NCI-H2196 treated with DMSO at 0.1 percent for 48 hours (cell line): ENCODE results near the gene ANKRD55.
"Not testable (repeated sequence)": the region's sequence is repeated elsewhere in the genome, so short reads cannot be mapped to it uniquely, and the experiment has no call there.

ENCODE experiments used
- DNase-seq: peaks from one replicate; lab custom pipeline; 2025; ENCODE audit not compliant: unreplicated experiment; lab: John Stamatoyannopoulos, UW

ANKRD55 gene

DNA sequence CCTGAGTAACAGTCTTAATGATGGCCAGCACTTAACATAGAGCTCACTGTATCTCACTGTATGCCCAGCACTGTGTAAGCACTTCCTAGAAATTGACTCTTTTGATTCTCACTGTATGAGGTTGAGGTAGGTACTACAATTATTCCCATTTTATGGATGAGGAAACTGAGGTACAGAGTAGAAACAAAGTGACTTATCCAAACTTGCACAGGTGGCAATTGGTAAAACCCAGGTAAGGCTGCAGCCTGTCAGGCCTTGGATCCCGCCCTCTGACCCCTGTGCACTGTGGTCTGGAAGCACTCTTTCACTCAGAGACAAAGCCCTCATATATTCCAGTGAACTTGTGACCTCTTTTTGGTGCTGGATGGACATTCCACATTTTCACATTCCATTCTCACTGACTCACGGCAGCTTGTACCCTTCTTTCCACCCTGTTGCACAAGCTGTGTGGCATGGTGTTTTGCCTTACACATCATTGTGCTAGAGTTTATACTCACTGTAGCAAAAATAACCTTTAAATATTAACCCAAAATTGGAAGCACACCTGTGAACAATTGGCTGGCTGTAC, 21.7 kb downstream of the ANKRD55 start:
- no peak for DNase-seq

DNA sequence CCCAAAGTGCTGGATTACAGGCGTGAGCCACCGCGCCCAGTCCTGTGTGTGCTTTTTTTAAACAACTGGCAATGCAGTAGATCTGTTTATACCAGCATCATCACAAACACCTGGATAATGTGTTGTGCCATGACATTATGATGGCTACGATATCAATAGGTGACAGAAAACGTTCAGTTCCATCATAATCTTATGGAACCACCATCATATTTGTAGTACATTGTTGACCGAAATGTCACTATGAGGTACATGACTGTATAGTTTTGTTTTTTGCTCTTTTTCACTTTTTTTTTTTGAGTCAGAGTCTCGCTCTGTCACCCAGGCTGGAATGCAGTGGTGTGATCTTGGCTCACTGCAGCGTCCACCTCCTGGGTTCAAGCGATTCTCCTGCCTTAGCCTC, 24.4 kb downstream of the ANKRD55 start:
- DNase-seq: no peak

DNA sequence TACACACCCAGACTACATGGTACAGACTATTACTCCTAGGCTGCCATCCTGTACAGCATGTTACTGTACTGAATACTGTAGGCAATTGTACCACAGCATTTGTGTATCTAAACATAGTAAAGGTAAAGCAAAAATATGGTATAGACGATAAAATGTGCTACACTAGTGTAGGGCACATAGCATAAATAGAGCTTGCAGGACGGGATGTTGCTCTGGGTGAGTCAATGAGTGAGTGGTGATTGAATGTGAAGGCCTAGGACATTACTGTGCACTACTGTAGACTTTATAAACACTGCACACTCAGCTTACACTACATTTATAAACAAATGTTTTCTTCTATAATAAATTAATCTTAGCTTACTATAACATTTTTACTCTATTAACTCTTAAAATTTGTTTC, 25.6 kb downstream of the ANKRD55 start:
- DNase-seq: no peak

DNA sequence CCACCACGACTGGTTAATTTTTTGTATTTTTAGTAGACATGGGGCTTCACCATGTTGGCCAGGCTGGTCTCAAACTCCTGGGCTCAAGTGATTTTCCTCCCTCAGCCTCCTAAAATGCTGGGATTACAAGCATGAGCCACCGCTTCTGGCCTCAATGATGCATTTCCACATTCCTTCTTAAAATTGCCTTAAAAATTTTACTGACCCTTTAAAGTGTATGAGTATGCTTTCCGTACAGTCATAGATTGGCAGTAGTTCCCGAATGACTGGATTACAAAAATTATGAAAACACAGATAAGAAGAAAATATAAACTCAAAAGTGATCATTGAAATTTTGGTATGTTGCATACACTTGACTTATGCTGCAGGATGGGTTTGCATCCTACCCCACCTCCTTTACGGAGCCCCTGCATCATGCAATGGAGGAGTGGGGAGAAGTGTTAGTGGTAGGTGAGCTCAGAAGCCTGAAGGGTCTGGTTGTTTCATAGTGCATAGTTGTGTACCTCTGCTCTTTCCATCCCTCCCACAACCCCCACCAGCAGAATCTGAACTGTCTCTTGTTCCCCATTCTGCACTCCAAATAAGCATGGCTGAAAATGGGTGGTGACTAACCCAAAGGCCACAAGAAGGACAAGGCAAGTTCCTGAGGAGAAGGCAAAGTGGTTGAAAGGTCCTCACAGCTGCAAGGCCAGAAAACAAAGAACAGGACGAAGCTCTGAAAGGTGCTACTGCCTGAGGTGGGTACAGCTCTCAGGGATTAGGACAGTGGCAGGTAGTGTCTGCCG, 26.8 kb downstream of the ANKRD55 start:
- no peak for DNase-seq

DNA sequence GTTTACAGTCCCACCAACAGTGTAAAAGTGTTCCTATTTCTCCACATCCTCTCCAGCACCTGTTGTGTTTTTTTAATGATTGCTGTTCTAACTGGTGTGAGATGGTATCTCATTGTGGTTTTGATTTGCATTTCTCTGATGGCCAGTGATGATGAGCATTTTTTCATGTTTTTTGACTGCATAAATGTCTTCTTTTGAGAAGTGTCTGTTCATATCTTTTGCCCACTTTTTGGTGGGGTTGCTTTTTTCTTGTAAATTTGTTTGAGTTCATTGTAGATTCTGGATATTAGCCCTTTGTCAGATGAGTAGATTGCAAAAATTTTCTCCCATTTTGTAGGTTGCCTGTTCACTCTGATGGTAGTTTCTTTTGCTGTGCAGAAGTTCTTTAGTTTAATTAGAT, 29.2 kb downstream of the ANKRD55 start:
- DNase-seq: not testable (repeated sequence)

DNA sequence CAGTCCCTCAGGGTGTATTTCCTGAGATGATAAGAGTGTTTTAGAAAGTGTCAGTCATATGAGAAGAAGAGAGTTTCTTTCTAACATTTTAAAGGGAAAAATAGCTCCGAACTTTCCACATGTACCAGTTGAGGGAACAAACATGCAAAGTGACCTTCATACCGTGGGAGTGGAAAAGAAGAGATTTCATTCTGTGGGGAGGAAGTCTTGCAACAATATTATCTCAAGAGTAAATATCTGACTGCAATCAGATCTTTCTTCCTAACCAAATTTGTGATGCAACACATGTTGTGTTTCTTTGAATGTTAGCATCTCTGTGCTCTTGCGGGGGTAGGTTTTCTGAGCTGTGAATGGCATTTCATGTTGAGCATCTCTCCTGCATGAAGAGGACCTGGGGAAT, 30.6 kb downstream of the ANKRD55 start:
- no peak for DNase-seq

DNA sequence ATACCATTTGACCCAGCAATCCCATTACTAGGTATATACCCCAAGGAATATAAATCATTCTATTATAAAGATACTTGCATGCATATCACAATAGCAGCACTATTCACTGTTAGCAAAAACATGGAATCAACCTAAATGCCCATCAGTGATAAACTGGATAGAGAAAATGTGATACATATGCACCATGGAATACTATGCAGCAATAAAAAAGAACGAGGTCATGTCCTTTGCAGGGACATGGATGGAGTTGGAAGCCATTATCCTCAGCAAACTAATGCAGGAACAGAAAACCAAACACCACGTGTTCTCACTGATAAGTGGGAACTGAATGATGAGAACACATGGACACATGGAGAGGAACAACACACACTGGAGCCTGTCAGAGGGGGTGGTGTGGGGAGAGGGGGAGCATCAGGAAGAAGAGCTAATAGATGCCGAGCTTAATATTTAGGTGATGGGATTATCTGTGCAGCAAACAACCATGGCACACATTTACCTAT, 31.3 kb downstream of the ANKRD55 start:
- not testable (repeated sequence) for DNase-seq

DNA sequence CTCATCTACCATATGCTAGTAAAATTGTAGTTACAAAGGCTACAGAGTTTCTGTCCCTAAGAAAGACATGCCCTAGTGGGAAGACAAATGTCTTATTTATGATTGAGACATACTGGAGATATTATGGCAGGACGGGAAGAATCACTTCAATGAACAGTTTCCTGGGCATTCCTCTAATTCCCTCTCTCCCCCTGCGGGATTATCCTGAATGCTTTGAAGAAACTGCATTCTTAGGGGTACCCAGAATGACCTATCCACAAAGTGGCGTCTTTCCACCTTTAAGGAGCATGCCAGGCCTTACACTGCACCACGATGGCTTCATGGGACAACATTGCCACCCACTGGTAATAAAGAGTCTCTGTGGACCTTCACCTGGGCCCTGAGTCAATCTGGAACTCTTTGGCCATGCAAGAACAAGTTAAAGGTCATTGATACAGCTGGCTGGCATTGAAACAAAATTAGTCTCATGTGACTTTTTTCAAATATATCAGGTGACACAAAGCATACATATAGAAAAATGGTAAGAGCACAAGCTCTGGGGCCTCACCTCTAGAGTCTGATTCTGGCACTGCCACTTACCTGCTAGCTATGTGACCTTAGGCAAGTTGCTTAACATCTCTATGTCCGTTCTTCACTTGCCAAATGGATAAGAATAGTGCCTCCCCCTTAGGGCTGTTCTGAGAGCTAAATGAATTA, 32.0 kb downstream of the ANKRD55 start:
- DNase-seq: peak; percentile 32

DNA sequence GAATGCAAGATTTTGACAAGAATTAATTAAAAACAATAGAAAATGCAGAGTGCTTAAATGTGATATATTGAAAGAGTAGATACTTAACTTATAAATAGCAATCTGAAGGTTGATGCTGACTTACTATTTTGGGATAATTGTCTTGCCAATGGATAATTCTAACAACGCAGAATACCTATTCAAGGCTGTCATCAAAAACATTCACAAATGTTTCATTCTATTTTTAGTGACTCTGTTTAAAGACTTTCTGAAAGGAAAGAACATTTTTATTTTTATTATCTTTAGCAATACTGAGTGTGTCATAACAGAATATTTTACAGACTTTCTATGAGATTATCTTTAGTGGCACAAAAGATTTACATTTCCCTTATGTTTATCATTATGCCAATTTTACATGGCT, 38.1 kb downstream of the ANKRD55 start:
- no peak for DNase-seq

DNA sequence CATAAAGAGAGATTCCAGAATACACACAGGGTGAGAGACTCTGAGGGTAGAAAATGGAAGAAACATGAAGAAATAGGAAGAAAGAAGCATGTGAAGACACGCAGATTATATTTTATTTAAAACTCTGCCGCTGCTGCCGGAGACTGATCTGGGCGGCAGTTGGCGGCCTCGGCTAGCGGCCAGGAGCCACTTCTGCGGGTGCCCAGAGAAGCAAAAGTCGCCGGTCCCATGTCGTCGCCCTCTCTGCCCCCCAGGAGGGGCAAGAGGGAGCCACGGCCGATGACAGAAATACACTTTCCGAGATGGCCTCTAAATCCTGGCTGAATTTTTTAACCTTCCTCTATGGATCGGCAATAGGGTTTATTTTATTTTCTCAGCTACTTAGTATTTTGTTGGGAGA, 40.9 kb downstream of the ANKRD55 start:
- no peak for DNase-seq

DNA sequence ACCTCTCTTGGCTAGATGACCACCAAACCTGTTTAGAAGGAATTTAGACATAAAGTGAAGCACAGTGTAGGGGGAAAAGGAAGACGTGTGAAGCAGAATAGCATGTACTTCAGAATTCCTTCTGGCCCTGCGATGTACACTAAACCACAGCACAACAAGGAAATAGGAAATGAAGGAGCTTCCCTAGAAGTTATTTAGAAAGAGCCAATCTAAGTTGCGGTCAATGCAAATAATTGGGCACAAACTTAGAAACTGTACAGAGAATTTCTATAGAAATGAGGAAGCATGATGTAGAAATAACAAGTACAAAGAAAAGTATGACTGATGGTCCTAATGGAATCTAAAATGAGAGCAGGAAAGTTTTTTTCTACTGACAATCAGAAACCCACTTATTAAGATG, 41.5 kb downstream of the ANKRD55 start:
- DNase-seq: no peak

DNA sequence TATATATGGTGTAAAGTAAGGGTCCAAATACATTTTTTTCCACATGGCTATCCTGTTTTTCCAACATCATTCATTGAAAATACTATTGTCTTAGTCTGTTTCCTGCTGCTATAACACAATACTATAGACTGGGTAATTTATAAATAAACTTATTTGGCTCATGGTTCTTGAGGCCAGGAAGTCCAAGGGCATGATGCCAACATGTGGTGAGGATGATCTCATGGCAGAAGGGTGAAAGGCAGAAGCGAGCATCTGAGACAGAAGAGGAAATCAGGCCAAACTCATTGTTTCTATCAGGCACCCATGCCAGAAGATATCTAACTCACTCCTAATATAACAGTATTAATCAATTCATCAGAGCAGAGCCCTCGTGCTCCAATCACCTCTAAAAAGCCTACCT, 42.6 kb downstream of the ANKRD55 start:
- peak; percentile 6 for DNase-seq

DNA sequence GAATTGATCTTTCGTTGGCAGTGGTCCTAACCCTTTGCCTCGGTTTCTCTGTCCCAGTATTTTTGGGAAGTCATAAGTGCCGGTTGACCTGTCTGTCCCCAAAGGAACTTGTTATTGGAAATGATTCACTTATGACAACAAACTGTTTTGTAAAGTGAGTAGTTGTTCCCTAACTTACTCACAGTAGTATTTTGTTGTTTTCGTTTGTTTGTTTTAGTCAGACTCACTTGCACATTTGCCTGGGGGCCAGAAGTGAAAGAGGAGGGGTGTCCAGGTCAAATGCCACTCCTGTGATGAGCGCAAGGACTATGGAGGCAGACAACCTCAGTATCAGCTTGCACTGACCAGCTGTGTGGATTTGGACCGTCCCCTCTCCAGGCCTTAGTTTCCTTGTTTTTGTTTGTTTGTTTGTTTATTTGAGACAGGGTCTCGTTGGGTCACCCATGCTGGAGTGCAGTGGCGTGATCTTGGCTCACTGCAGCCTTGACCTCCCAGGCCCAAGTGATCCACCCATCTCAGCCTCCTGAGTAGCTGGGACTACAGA, 47.3 kb downstream of the ANKRD55 start:
- no peak for DNase-seq

DNA sequence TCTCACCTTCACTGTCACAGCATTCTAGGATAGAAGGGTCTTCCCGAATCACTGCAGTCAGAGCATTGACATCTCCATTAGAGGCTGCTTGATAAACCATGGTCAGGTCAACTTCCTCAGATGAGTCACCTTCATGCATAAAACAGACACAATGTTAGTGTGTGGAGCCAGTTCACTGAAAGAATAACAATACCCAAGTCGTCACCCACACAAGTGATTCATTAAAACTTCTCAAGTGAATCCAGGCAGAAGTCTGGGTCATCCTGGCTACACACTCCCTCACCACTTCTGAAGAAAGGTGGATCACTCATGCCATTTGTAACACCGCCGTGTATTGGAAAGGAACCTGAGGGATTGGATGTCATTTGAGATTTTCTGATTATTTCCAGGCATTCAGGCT, 49.6 kb downstream of the ANKRD55 start:
- DNase-seq: no peak

DNA sequence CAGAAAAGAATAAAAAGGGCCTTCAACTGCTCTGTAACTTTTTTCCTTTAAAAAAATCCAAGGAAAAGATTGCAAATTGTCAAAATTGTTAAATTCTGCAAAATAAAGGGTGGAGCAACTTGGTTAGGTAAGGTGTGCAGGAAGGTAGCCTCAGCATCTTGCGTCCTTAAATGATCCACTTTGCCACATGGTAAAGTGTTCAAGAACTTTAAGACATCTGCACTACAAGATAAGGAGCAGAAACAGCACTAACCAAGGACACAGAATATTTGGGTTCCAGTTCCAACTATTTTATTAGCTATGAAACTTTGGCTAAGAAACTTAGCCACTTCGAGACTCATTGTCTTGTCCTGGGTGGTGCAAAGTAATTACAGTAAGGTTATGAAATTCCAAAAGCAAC, 53.7 kb downstream of the ANKRD55 start:
- no peak for DNase-seq

DNA sequence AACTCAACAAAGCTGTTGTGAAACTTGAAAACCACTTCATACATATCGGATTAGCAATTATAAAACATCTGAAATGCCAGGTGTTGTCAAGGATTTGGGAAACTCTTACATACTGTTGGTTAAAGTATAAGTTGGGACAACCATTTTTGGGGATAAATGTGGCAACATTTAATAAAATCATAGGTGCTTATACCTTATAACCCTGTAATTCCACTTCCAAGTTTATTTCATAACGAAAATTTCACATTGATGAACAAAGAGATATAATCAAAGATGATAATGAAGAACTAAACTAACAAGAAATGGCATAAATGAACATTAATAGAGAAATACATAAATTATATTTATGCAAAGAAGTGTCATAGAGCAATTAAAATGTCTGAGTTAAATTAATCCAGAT, 54.3 kb downstream of the ANKRD55 start:
- DNase-seq: no peak

DNA sequence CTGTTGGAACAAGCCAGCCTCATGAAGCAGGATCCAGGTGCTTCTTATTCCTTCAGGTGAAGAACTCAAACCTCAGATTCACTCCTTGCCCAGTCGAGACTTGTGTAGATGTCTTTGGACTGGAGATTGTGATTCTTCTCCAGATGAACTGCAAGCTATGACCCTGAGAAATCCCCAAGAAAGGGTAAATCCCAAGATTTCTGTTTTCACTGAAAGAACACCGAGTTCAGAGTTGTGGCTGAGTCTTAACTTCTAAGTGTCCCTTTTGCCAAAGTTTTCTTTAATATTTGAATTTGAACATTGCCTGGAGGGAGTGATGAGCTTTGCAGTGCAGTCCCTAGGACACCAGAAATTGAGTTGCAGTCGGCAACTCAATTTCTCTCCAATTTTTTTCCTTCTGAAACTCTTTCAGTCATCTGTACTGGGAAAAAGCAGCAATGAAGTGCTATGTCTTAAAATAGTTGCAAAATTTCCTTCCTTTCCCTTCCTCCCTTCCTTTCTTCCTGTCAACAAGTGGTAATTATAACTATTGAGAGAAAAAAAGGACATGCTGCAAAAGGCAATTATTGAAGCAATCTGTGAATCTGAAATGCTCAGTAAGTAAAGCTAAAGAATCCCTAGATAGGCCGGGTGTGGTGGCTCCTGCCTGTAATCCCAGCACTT, 56.1 kb downstream of the ANKRD55 start:
- no peak for DNase-seq

DNA sequence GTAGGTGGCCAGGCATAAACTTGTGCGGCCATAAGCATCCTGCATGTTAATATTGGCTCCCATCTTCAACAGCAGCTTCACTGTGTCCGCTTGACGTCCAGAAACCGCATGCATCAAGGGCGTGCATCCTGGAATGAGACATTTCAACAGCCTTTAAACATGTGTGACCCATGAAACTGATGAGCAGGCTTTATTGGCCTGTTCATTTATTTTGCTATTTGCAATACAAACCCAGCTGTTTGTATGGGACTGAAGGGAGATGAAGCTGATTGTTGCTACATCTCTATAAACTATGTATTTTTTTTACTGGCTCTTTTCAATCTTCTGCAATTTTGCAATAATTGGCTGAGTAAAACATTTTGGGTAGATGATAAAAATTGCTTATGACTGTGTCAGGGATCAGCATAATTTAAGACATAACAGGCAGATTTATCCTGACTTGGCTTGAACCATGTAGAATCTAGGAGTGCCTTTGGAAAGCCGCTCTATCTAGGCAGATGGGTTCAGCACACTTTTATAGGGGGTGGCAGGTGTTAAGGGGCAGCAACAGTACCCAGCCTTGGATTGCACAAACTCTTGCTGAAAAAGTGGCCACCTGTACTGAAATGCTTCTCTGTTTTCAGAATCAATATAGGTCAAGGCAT, 56.9 kb downstream of the ANKRD55 start:
- DNase-seq: no peak

DNA sequence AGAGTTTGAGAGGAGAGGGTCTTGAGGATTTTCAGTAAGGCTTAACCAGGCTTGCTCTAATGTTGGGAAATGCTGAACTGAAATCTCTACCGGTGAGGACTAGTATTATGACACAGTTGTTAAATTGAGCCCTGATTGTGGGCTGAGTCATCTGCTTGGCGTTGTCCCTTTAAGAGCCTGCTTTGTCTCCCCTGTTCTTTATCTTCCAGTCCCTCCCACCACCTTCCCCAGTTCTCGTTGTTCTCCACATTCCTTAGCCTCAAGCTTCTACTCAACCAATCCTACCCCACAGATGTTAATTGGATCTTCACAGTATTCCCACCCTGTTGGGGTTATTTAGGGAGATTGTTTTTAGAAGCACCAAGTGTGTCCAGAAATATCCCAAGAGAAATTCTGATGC, 57.6 kb downstream of the ANKRD55 start:
- DNase-seq: no peak

DNA sequence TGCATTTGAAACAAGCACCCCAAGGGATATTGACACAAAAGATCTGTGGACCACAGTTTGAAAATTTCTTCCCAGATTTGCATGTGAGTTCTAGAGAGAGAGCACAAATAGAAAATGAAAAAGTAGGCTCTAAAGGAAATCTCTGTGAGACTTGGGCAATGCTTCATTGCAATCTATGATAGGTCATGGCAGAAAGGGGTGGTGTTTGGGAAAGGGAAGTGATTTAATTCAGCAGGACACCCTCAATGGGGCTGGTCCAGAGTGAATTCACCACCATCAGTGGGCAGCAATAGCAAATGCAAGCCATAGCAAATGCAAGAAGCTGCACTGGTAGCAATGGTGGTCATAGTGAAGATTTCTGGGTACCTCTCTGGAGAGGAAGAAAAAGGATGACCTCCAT, 58.1 kb downstream of the ANKRD55 start:
- no peak for DNase-seq

DNA sequence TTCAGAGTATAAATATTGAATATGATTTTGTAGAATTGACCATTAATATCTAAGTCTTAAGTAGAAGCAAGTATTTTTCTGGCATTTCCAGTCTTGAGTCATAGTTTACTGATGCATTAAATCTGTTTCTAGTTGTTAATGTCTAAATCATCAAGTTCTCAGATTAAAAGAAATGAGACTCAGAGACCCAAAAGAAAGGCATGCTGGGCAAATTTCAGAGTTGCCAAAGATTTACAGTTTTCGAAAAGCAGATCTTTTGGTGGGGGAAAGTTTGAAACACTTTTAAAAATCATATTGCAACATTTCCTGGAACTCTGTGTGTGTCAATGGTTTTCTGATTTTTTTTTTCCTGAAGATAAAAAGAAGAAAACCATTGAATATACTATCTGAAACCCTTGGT, 60.9 kb downstream of the ANKRD55 start:
- DNase-seq: no peak
